HG02759 (cell line): Measurements from ENCODE around the gene PGM2.
"Not testable (repeated sequence)": the region's sequence is repeated elsewhere in the genome, so short reads cannot be mapped to it uniquely, and the experiment has no call there.

Experiments
- ATAC-seq: cut with Tn5 transposase; IDR thresholded peaks from one replicate; pipeline ENCODE4 v1.9.1; 2021; ENCODE audit warnings: mild to moderate bottlenecking, moderate library complexity; ENCODE audit not compliant: unreplicated experiment

PGM2 gene

DNA sequence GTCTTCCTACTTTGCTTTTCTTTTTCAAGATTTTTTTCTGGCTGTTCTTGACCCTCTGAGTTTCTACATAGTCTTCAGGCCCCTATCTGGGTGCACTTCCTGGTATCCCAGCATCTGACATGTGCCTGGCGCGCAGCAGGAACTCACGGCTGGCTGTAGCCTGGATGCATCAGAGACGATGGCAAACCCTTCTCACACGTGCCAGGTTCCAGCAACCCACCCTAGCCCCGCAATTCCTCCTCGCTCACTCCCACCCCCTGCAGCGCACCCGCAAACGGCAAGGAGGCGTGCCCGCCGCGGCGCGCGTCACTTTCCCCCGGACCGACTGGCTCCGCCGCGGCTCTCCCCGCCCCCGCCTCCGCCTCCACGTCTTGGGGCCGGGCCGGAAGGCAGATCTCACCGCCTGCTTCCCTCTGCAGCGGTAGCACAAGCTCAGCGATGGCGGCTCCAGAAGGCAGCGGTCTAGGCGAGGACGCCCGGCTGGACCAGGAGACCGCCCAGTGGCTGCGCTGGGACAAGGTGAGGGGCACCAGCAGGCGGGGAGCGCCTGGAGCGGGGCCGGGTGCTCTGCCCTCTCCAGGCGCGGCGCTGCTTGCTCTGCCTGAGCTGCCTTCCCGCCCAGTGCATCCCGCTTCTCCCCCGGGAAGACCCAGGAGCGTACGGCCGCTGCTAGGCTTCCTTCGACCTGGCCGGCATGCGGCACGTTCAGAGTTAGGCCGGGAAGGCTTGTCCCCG lies at the start of gene PGM2:
PGM2 (plus strand) TSS at position 392 of the 735 bp plus-strand sequence; CDS start at position 439, 47 bp downstream.
- peak; percentile 97 for ATAC-seq

DNA sequence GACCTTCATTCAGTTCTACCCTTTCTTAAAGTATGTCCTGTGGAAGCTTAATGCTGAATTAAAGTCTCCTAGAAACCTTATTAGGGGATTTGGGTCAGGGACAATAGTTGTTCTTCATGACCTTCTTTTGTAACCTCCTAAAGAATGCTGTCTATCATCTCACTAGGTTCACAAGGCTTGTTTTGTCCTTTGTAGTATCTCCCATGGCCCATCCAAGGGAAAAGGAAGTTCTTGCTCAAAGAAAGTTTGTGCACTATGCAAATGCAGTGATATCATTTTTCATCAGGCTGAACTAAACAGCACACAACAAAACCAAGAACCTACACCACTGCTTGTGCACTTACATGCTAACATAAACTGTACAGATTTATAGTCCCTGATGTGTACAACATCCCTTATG lies 46.6 kb upstream of the PGM2 start:
- no peak for ATAC-seq

DNA sequence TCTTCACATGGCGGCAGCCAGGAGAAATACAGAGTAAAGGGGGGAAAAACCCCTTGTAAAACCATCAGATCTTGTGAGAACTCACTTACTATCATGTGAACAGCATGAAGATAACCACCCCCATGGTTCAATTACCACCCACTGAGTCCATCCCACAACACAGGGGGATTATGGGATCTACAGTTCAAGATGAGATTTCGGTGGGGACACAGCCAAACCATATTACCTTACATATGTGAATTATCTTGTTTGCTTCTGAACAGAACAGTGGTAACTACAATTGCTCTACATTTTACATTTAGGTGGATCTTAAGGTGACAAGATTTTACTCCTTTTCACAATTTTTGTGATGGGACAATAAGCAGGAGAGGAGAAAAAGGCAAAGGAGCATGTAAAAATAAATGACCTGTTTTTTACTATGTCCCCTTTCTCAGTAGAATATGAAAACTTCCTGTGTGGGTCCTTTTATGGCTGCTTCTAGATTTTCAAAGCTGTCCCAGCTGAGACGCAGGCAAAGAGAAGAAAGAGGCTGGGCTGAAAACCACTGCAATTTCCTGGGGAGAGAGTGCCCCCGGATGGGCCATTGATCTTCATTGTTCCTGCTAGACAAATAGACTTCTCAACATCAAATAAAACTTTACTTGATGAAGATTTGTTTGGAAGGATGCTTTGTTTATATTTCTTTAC lies 45.9 kb upstream of the PGM2 start:
- no peak for ATAC-seq

DNA sequence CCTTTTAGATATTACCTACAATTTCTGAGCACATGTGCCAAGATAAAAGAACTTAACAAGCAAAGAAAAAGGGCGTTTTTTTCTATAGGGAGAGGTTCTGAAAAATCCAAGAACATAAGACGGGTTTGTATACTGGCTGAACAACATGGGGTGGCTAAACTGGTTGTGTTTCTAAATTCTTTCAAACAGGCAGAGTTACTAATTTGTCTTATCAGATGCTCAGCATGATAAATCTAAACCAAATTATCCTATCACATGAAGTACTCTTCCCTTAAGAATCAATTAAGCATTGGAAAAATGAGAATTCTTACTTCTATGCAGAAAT lies 45.4 kb upstream of the PGM2 start:
- ATAC-seq, result no peak

DNA sequence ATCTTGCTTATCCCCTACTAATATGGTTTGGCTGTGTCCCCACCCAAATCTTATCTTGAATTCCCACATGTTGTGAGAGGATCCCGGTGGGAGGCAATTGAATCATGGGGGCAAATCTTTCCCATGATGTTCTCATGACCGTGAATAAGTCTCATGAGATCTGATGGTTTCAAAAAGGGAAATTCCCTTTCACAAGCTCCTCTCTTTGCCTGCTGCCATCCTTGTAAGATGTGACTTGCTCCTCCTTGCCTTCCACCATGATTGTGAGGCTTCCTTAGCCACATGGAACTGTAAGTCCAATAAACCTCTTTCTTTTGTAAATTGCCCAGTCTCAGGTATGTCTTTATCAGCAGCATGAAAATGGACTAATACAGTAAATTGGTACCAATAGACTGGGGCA lies 40.2 kb upstream of the PGM2 start:
- ATAC-seq, result not testable (repeated sequence)

DNA sequence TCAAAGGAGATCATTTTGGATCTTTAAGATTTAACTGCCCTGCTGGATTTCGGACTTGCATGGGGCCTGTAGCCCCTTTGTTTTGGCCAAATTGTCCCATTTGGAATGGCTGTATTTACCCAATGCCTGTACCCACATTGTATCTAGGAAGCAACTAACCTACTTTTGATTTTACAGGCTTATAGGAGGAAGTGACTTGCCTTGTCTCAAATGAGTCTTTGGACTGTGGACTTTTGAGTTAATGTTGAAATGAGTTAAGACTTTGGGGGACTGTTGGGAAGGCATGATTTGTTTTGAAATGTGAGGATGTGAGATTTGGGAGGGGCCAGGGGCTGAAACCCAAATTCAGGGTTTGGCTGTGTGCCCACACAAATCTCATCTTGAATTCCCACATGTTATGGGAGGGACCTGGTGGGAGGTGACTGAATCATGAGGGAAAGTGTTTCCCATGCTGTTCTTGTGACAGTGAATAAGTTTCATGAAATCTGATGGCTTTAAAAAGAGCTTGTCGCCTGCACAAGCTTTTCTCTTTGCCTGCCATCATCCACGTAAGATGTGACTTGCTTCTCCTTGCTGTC lies 38.5 kb upstream of the PGM2 start:
- ATAC-seq, result not testable (repeated sequence)

DNA sequence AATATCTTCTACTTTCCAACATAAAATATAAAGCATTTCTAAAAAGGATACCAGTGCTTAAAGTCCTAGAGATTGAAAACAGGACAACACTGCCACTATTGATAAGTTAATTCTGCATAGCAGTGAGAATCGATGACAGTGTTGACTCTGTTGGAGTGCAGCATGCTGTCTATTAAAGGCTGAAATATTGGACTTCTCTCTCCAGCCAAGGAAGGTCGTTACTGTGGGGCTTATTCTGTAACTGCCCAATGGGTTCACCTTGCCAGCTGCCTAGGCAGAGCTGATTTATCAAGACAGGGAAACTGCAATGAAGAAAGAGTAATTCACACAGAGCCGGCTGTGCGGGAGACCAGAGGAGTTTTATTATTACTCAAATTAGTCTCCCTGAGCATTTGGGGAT lies 37.7 kb upstream of the PGM2 start:
- no peak for ATAC-seq

DNA sequence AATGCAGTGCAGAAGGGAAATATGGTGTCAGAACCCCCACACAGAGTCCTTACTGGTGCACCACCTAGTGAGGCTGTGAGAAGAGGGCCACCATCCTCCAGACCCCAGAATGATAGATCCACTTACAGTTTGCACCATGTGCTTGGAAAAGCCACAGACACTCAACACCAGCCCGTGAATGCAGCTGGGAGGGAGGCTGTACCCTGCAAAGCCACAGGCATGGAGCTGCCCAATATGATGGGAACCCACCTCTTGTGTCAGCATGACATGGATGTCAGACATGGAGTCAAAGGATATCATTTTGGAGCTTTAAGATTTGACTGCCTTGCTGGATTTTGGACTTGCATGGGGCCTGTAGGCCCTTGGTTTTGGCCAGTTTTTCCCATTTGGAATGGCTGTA lies 34.2 kb upstream of the PGM2 start:
- no peak for ATAC-seq

DNA sequence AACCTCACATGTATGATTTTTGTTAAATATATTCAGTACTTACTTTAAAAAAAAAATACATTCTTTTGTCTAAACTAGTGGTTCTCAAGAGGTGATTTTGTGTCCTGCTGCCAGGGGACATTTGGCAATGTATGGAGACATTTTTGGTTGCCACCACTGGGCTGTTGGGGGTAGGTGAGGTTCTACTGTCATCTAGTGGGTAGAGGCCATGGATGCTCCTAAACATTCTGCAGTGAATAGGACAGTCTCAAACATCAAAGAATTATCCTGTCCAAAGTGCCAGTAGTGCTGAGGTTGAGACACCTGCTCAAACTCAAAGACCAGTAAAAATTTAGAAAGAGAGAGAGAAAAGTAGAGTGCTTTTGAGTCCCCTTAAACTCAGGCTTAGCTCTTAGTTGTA lies 32.9 kb upstream of the PGM2 start:
- ATAC-seq, result no peak

DNA sequence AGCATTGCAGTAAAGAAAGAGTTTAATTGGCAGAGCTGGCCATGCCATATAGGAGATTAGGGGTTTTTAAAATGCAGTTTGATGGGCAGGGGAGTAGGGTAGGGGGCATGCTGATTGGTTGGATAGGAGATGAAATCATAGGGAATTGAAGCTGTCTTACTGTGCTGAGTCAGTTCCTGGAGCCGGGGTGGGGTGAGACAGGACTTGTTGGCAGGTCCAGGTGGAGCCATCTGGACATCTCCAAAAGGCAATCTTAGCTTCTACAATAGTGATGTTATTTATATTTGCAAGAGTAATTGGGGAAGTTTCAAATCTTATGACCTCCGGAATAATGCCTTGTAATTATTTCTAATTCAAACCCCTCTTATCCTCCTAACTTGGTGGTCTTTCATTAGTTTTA lies 32.4 kb upstream of the PGM2 start:
- ATAC-seq, result no peak

DNA sequence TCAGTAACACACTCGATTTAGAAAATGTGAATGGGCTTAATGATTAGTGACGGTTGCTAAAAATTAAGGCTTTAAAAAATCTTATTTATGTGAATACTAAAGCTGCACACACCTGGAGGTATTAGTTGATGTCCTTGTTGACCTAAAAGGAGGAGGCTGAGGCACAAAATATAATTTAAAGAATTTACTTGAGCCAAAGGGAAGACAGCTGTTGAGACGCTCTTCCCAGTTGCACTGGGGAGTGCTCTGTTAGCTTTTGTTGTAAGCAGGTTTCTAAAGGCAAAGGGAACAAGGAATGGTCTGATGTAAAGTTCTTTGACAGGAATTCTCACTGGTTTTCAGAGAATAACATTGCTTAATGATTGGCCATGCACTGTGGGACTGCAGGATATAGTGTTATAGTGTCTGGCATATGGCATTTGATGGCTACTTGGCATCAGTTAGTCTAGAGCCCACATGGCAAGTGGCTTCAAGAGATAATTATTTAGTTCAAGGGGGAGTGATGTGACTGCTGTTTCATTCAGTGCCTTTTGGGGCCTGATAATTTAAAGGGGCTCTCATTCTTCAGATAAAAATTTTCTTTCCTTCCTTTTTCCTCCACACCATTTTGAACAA lies 30.8 kb upstream of the PGM2 start:
- ATAC-seq, result no peak

DNA sequence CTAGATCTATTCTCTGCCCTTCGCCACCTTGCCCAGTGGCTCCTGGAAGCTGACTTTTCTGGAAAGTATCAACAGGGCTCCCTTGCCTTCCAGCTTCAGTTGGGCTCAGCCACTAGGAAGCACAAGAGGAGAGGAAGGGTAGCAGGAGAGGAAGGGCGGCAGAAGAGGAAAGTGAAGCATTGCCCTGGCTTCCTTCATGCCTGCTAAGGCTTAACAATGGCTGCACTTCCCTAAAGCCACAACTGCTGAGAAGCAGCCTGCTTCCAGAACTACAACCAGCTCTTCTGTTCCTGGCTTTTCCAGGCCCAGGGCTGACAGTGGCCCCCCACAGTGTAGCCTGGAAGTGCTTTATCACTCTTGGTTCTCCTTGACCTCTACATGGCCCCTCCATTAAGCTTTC lies 29.1 kb upstream of the PGM2 start:
- ATAC-seq, result no peak

DNA sequence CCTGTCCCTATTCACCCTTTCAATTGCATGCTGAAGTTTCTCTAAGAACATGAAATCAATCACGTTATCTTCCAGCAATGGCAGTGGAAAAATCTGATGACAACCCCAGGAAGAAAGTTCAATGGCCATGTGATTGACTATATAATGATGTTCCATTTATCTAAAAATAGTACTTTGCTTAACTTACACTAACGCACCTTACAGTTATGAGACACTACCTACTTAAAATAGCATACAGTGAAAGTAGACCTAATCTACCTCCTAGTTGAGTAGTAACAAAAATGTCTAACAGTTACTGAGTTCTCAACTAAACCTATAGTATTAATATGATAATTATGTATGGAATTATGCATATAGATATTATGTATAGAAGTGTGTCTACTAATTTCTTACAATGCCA lies 28.6 kb upstream of the PGM2 start:
- no peak for ATAC-seq

DNA sequence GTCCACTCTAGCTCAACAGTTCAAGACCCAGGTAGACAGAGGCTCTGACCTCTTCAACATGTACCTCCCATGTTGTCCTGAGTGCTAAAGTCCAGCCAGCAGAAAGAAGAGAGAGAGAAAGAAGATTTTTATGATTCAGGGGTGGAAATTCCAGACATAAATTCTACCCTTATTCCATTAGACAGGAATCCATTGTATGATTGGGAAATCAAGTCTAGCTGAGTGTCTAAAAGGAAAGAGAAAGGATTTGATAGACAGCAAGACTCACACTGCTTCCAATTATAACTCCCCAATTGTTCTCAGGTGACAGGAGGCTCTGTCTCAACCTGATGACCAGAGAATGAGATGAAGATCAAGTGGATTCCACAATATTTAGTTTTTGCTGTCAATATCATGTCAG lies 27.9 kb upstream of the PGM2 start:
- ATAC-seq, result no peak

DNA sequence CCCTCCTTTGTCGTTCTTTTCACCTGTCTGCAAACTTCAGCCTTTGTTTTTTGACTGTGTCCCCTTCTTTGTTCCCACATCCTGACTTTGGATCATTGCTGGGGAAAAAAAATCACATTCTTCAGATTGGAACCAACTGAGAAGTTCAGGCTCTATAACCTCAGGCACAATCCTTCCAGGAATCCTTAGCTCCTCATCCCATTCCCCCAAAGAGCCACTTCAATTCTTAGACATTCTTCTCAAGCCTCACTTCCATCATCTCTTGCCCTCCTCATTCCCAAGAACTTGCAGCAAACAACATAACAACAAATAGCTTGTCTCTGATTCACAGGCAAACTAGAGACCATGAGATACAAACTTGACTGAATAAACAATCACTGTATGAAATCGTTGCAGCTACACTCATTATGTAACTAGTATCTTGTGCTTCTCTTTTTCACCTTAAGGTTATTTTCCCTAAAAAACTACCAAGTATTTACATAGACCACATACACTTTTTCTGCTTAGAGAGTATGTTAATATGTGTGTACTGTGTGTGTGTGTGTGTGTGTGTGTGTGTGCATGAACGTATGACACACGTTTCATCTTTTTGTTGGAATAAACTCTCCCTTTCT lies 26.4 kb upstream of the PGM2 start:
- no peak for ATAC-seq

DNA sequence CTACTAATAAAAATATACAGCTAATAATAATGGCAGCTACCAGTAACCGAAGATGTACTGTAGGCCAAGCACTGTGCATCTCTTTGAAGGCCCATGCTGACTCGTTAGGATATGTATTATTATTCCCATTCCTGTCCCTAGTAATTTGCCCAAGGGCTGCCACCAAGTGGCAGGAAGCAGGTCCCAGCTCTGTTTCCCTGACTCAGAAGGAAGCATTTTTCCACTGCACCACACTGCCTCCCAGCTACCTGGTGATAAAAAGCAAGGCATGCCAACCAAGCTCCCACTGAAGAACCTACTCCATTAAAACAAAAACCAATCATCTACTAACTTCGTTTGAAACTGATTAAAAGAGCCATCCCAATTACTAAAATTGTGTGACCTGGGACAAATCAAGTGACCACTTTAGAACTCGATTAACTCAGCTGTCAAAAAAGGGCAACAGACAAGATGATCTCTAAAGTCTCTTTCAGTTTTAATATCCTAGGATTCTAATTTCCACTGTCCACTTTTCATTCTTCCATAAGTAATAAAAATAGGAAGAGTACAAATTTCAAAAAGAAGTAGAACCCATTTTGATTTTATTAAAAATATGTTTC lies 24.3 kb upstream of the PGM2 start:
- no peak for ATAC-seq

DNA sequence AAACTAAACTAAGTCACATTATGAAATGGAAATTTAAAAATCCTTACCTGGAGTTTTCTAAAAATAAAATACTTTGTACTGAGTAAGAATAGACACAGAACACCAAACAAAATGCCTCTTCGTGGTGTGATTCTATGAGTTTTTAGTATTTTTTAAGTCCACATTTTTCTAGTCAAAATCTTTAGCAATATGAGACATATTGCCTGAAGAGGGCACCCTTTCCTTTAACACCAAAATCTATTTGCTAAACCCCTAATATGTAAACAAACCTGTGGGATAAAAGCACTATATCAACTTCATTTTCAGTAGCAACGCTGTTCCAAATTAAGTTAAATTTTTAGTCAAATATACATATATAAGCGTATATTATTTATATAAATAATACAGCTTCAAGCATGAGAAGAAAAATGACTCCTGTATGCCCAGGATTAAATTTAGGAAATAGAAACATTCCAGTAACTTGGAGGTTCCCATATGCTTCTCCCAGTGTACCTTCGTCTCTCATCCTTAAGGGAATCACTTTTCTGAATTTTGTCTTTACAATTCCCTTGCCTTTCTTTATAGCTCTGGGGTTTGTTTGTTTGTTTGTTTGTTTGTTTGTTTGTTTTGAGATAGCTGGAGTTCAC lies 23.0 kb upstream of the PGM2 start:
- ATAC-seq, result no peak

DNA sequence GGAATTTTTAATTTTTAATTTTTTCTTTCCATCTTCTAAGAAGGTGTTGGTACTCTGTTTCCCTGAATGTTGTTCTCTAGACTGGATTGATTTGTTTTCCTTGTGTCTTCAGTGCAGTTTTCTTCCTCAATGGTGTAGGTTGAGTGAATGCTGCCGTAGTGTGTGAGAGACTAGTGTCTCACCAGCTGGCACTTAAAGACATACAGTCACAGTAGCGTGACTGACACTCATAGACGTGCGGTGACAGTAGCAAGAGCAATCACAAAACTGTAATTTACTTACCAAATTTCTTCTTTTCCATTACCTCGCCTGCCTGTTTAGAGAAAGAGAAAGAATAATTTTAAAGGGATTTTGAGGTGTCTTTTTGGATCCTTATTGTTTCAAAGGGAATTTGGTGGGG lies 21.4 kb upstream of the PGM2 start:
- no peak for ATAC-seq

DNA sequence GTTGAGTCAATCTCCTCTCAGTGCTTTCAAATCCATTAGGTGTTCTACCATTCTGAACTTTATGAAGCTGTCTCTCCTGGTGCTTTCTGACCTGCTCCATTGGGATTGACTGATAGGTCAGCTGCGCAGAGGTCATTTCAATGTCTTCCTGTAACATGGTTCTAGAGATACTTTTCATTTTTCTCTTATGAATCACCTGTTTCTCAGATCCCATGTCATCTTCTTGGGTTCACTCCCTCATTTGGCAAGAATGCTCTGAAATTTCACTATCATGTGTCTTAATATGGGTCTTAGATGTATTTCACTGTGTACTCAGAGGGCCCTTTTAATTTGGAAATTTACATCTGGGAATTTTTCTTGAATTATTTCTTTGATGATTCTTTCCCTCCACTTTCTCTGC lies 13.8 kb upstream of the PGM2 start:
- ATAC-seq, result no peak

DNA sequence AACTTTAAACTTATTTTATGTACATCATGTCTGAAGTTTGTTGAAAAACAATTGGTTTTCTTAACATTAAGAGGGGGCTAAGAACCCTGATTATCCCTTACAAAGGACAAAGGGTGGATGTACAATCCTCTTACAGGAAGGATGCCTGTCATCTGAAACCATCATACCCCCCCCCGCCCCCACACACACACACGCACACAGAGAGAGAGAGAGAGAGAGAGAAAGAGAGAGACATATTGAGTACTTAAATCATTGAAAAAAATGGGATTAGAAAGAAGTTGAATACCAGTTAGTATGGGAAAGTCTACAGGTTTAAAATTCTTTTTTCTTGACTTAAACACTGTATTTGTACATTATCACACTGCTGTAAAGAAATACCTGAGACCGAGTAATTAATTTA lies 10.9 kb upstream of the PGM2 start:
- no peak for ATAC-seq

DNA sequence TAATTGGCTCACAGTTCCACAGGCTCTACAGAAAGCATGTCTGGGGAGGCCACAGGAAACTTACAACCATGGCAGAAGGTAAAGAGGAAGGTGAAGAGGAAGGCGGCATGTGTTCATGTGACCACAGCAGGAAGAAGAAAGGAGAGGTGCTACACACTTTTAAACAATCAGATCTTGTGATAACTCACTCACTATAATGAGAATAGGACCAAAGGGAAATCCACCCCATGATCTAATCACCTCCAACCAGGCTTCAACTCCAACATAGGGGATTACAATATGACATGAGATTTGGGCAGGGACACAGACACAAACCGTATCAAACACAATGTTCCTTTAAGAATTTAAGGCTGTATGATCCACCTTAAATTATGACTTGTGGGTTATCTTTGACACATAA lies 10.5 kb upstream of the PGM2 start:
- no peak for ATAC-seq
